HG03457 (cell line): ENCODE measurements around the gene TRIM2.

Experiments
- ATAC-seq: cut with Tn5 transposase; IDR thresholded peaks from one replicate; pipeline ENCODE4 v1.9.1; 2021; ENCODE audit warnings: moderate number of reproducible peaks; ENCODE audit not compliant: unreplicated experiment

TRIM2 gene

GRCh38 chr4:153271820-153272219 lies 67.6 kb downstream of the TRIM2 start:
- ATAC-seq = no peak

- ATAC-seq = no peak
Measured at GRCh38 chr4:153273751-153274150, 69.5 kb downstream of the TRIM2 start.

DNA sequence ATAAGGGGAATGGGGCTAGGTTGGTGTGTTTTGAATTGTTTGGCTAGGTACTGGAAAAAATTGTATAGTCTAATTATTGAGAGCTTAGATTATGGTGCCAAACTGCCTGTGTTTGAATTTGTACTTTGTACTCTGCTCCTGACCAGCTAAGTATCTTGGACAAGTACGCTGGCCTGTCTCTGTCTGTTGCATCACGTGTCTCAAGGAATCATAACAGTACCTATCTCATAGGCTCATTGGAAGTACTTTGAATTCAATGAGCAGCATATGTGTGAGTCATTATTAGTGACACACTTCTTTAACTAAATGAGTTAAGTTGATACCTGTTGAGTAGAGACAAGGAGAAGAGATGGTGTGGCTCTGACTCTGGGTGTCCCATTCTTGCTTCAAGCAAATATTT lies 70.7 kb downstream of the TRIM2 start:
- ATAC-seq = no peak

GRCh38 chr4:153275380-153276276 lies 71.4 kb downstream of the TRIM2 start:
- no peak for ATAC-seq

DNA sequence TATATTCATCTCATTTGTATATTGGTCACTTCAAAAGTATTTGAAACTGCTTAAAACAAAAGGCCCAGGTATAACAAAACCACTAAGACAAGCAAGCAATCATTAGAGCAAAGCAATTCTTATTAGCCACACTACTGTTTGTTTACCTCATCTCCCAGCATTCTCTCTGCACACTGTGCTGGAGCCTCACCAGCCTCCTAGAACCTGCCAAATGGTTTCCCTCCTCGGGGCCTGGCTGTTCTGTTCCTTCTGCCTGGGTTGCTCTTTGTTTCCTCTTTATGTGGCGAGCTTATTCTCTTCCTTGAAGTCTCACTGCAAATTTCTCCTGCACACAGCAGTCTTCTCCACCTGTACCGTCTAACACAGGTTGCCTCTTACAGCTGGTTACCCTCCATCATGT lies 72.7 kb downstream of the TRIM2 start:
- ATAC-seq = no peak

DNA sequence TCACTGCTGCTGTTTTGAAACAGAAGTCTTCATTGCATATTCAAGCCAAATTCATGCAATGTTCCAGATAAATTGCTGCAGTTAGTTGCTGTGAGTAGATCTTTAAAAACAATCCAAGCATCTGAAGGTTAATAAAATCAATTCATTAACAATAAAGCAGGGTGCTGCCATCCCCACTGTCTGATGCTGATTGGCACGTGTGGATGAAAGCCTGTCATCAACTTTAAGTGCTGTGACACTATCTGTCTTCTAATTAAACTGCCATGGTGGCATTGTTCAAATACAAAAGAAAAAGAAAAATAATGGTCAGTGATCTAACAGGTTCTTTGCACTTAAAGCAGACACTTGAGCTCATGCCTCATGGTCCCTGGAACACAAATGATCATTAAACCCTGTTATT lies 77.2 kb downstream of the TRIM2 start:
- no peak for ATAC-seq

- ATAC-seq = no peak
Measured at GRCh38 chr4:153282023-153282422, 77.8 kb downstream of the TRIM2 start.

- ATAC-seq = no peak
Measured at GRCh38 chr4:153283260-153283659, 79.0 kb downstream of the TRIM2 start.

DNA sequence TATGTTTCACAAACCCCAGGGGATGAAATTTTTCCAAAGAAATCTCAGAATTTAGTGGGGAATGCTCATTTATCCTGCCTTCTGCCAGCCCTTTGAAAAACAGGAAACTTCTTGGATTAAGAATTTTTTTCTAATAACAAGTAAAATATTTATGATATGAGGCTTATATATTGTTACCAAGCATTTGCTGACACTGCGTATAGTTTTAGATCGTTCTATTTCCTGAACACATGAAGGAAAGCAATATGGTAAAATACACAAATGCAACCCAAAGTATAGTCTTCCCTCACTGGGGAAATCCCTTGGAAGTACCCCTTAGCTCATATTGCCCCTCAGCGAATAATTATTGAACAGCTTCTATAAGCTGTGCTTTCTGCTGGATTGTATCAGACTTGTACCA lies 85.9 kb downstream of the TRIM2 start:
- no peak for ATAC-seq

GRCh38 chr4:153291562-153291961 lies 87.3 kb downstream of the TRIM2 start:
- ATAC-seq = no peak

DNA sequence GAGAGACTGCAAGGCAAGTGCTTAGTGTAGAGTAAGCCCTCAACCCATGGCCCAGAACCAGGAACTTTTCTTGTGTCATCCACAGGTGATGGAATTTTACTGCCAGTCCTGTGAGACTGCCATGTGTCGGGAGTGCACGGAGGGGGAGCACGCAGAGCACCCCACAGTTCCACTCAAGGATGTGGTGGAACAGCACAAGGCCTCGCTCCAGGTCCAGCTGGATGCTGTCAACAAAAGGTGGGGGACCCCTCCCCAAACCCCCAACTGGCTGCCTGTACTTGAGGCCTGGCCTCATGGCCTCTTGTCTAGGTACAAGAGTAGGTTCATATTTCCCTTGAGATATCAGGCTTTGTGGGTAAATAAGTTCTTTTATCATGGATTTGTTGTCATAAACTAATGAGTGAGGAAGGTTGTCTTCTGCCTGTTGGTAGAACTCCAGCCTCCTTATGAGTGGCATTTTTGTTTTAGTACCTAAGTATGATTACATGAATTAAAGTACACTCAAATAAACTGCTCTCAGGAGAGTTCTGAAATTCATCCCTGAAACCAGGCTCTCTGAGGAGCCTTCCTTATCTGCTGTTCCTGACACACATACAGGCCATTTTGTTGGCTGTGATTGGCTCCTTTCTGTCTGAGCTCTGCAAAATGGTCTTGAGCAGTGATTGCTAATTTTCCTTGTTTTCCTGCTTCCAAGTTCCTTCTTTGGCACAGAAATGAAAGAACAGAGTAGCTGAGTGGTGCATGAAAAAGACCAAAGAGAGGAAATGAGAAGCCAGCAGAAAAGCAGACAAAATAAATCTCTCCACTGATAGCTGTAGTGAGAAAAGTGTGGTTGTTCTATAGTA lies 88.9 kb downstream of the TRIM2 start:
- ATAC-seq = no peak

DNA sequence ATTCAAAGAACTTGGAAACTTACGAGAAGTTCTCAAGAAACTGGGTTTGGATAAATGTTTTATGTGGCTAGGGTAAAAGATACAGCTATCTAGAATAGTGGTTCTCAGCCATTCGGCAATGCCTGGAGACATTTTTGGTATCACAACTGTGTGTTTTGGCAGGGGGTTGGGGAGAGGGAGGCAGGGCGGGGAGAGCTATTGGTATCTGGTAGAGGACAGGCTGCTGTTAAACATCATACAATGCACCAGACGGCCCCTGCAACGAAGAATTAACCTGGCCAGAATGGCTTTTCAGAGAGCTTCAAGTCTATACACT lies 89.5 kb downstream of the TRIM2 start:
- no peak for ATAC-seq

DNA sequence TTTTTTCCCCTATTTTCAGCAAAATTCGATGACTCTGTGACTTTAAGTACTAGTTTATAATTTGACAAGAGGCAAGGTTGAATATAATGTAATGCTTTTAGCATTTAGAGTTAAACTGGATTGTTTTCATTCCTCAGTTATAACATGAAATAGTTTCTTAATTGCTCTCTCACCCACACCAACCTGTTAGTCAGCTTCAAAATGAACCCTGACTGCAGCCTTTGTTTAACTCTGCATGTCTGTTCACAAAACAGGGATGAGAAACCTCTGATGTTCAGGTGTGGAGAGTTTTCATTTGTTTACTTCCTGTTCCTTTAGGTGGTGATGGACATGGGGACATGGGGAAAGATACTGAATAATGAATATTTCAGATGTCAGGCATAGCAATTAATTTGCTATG lies 90.4 kb downstream of the TRIM2 start:
- ATAC-seq = no peak

DNA sequence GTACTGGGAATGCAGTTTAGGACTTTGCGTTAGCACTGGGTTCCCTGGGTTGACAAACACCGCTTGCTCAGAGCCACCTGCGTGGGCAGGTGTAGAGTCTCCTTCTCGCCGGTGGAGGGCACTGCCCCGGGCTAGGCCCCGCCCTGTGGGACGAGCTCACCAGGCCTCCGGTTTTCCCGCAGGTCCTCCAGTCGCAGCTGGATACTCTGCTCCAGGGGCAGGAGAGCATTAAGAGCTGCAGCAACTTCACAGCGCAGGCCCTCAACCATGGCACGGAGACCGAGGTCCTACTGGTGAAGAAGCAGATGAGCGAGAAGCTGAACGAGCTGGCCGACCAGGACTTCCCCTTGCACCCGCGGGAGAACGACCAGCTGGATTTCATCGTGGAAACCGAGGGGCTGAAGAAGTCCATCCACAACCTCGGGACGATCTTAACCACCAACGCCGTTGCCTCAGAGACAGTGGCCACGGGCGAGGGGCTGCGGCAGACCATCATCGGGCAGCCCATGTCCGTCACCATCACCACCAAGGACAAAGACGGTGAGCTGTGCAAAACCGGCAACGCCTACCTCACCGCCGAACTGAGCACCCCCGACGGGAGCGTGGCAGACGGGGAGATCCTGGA lies 91.0 kb downstream of the TRIM2 start:
- no peak for ATAC-seq

GRCh38 chr4:153296040-153296823 lies 92.0 kb downstream of the TRIM2 start:
- ATAC-seq = no peak

DNA sequence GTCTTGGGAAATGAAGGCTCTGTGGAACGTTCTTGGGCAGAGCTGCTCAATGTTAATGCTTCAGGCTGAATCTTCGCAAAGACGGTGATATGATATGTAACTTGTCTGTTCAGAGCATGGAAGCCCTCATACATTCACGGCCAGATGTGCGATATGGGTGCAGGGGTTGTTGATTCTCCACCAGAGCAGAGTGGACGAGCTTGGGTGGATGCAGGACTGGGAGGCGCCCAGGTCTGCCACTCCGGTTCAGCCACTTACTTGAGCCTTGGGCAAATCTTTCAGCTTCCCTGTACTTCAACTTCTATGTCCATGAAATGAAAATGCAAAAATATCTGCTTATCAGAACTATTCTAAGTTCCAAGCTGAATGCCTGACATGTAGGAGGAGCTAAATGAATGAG lies 92.9 kb downstream of the TRIM2 start:
- no peak for ATAC-seq

DNA sequence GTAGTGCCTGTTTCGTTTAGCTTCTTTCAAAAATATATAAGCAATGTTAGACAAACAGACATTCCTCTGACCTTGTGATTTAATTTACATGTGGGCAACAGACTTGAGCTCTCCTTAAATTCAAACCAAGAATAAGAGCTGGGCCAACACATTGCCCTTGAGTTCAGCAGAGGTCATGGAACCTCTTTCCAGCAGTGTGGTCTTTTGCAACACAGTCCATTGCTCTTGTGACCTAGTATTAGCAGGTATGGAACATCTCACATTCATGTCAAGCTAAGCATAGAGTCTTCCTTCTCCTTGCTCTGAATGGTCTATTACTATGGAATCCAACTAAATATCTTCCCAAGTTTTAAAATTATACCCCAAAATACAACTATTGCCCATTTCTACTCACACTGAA lies 106.5 kb downstream of the TRIM2 start:
- ATAC-seq = no peak

DNA sequence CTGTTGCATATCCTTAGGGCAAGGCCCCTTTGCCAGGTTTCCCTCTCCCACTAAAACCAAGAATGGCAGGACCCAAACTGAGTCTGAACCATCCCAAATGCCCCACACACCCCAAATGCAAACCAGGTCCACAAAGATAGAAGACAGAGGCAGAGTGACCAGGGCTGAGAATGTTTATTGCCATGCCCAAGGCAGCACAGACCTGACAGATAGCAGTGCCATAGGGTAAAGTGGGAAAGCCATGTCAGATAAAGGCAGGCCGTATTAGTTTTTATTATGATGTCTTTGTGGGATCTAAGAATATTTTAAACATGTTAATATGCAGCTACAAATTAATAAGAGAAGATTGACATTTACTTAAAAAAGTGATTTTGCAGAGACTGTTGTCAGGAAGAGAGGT lies 110.7 kb downstream of the TRIM2 start:
- ATAC-seq = no peak

DNA sequence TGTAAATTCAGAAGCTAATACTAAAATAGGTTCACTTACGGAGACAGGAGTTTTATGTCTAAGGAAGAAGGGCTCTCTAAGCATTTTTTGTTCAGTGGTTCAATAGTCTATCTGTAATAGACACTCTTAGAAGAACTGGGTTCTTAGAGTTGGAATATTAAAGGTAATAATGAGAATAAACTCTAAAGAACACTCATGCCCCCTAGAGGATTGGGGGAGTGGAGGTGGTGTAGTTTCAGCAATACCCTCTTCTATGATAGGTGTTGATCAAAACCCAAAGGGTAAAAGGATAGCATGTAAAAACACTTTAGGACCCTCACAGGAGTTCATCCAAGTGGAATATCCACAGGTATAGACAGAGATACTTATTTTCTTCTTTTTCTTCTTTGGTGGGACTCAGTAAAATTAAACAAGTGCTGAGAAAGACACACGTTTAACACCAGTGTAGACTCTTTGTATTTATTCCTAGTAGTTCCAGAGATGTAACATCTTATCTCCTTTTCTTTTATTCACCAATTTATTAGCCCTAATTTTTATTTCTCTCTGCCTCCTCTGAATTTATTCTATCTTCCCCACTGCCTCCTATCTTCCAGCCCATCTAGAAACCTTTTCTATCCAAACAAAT lies 114.6 kb downstream of the TRIM2 start:
- ATAC-seq = no peak

- ATAC-seq = no peak
Measured at GRCh38 chr4:153322791-153323190, 118.5 kb downstream of the TRIM2 start.

DNA sequence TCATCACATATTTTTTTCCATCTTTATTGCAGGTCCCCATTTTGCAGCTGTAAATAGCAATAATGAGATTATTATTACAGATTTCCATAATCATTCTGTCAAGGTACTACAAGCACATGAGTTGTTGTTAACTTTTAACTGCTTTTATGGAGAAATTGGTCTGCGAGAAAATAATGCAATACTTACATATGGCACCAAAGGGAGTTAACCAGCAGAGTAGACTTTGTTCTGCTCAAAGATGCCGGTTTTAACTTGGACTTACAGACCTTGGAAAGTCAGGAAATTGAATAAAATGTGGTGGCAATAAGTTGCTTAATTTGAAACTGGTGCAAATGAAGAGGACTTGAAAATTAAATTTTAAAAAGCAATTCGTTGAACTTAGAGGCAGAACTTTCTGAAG lies 119.8 kb downstream of the TRIM2 start:
- ATAC-seq = no peak
